ENCODE results near the gene VPS9D1.
A peak's percentile ranks its signal among the peaks of the same experiment; 100 is the strongest.

VPS9D1 gene

GRCh38 chr16:89661215-89661614, 59.5 kb downstream of the VPS9D1 start:
- no peak for DNase-seq (ENCODE audit: low spot score)
- no peak for TF ChIP-seq CTCF (IDR thresholded peaks at IDR 0.05; ENCODE audit: borderline replicate concordance, control extremely low read depth, extremely low read depth, insufficient read depth, missing control alignments)
- in situ Hi-C loops (cut with MboI; ENCODE audit: low sequenced_read_pairs, unreplicated experiment) = no loop called here

GRCh38 chr16:89660146-89660545, 60.6 kb downstream of the VPS9D1 start:
- no peak for TF ChIP-seq CTCF (IDR thresholded peaks at IDR 0.05; ENCODE audit: borderline replicate concordance, control extremely low read depth, extremely low read depth, insufficient read depth, missing control alignments)
- in situ Hi-C loops (cut with MboI; ENCODE audit: low sequenced_read_pairs, unreplicated experiment) = no loop called here
- DNase-seq (ENCODE audit: low spot score) = no peak

DNA sequence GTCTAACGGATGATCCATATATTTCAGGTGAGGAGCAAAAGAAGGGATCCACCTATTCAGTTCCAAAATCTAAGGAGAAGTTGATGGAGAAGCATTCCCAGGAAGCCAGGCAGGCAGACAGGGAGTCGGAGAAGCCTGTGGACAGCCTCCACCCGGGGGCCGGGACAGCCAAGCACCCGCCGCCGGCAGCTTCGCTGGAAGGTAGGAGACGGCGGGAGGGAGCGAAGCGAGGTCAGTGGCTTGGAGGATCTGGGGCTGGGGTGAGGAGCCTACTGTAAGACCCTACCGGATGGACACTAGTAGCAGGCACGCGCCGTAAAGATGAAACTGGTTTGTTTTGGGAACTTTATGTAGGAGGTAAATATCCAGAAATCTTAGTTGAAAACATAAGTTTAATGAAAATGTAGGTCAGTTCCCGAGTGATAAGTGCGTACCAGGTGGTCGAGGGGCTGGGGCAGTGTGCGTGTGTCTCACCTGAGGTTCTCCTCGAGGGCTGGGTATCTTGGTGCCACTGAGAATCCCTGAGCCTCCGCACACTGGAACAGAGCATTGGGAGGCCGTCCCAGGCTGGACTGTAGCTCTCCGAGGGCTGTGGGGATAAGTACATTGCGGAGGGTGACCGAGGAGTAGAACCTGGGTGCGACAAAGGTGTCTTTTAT, 62.3 kb downstream of the VPS9D1 start:
- in situ Hi-C loops (cut with MboI; ENCODE audit: low sequenced_read_pairs, unreplicated experiment) = no loop called here
- no peak for DNase-seq (ENCODE audit: low spot score)
- TF ChIP-seq CTCF (IDR thresholded peaks at IDR 0.05; ENCODE audit: borderline replicate concordance, control extremely low read depth, extremely low read depth, insufficient read depth, missing control alignments) = no peak

DNA sequence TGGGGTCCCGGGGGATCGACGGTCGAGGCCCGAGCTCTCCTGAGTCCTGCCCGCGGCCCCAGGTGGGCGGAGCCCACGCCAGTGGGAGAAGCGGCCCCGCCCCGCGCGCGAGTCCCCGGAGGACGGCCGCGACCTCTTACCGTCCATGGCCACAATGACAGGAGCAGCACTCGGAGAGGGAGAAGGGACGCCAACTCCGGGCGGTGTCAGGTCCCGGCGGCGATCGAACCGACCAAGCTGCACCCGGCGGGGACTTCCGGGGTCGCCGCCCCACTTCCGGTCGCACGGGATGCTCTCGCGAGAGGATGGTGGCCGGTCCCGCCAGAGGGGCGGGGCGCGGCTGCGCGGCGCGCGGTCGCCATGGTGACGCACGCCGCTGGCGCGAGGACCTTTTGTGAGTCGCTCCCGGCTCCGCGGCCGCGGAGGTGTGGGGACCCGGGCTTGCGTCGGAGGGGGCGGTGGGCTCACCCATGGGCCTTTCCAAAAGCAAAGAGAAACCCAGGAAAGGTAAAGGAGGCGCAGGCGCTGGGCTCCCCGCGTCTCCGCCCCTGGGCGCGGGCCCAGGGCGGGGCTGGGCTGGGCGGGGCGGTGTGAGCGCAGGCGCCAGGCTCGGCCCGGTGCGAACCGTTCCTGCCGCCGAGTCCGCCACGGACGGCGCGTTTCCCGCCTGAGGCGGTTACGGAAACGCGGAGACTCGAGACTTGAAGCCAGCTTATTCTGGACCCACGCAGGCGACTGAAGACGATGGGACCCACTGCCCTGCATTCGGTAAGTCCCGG, 63.1 kb downstream of the VPS9D1 start, which contains the start of the genes CHMP1A and SPATA33:
TSS of gene CHMP1A (minus strand) at position 267 of the 779 bp plus-strand sequence. CDS start at position 147, 120 bp downstream.
TSS of gene SPATA33 (plus strand) at position 395 of the 779 bp plus-strand sequence. CDS start at position 471, 76 bp downstream.
- DNase-seq (ENCODE audit: low spot score) = peak; percentile 99
- TF ChIP-seq CTCF (IDR thresholded peaks at IDR 0.05; ENCODE audit: borderline replicate concordance, control extremely low read depth, extremely low read depth, insufficient read depth, missing control alignments) = no peak
- in situ Hi-C loops (cut with MboI; ENCODE audit: low sequenced_read_pairs, unreplicated experiment) = no loop called here

All from GM13976 (cell line).